ENCODE data around the gene C11orf91. TPM values are rescaled to one million over a fixed set of nuclear protein-coding genes. Genes with fewer than 3 reads are reported as not detected.
A peak's percentile ranks its signal among the peaks of the same experiment; 100 is the strongest.

Gene C11orf91
- total RNA-seq, 3 donors from 2014 or later = not detected

DNA sequence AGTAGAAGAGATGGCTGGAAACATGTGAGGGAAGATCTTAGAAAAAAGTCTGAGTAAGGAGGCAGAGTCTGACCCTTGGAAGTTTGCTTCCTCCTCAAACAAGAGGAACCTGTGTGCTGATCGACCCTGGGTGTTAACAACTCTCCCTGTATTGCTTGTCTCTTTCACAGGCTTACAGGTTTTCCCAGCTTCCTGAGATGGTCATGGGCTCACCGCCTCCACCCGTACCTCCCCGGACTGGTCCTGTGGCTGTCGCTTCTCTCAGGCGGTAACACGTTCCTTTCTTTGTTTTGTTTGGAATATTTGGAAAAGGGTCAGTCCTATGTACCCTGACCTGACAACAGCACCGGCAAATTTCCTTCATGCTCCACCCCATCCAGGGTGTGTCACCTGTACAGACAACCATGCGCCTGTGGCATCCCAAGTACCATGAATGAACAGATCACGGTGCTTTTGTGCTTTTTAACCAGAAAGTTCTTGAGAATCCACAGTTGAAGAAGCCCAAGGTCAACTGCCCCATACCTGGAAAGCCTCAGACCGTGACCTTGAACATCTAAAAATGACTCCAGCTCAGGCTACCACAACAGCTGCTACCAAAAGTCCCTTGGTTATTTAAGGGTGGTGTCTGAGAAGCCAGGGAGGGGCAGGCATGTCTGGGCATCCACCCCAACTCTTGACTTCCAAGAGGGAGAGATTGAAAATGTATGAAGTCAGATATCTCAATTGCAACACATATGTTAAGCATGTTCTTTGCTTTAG is 44.6 kb downstream of the C11orf91 start:
- no peak for DNase-seq (ENCODE audit: low spot score in 2 of 2)
- Histone ChIP-seq H3K4me3 (no peak overlapping the region), H3K36me3 (no peaks in the 10 kb centered on the region), H3K27ac (no peak overlapping the region), H3K27me3 (no peaks in the 10 kb centered on the region), H3K4me1 (no peaks in the 10 kb centered on the region), H3K9me3 (no peaks in the 10 kb centered on the region)
- intact Hi-C loops (cut with DNase I; ENCODE audit: low total_unique reads) = no loop called here
- TF ChIP-seq CTCF (IDR thresholded peaks at IDR 0.05) (no peak), POLR2A (IDR thresholded peaks at IDR 0.05) (no peak), POLR2AphosphoS5 (IDR thresholded peaks at IDR 0.05) (no peak)

DNA sequence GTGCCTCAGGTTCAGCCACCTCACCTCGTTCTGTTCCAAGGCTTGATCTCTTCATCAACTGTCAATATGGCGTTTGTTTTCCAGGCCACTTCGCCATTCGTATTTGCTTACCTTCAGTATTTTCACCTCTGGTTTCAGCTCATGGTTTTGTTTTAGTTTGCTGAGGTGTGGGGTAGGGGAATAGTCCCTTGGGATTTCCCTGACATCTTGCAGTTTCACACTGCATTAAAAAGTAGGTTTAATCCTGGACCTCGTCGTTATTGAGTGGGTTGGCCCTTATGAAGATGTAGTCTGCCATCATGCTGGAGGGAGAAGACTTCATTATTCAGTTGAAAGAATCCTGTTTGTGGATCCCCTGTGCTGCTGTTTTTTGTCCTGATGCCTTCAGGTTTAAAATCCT is 46.0 kb downstream of the C11orf91 start:
- TF ChIP-seq CTCF (IDR thresholded peaks at IDR 0.05) (no peak), POLR2A (IDR thresholded peaks at IDR 0.05) (no peak), POLR2AphosphoS5 (IDR thresholded peaks at IDR 0.05) (no peak)
- no peaks in the 10 kb centered on the region for H3K4me1 ChIP-seq
- H3K36me3 ChIP-seq = no peaks in the 10 kb centered on the region
- no peak overlapping the region for H3K27ac ChIP-seq
- intact Hi-C loops (cut with DNase I; ENCODE audit: low total_unique reads) = no loop called here
- H3K9me3 ChIP-seq = no peaks in the 10 kb centered on the region
- H3K4me3 ChIP-seq = no peak overlapping the region
- DNase-seq (ENCODE audit: low spot score in 2 of 2) = no peak
- no peaks in the 10 kb centered on the region for H3K27me3 ChIP-seq

- DNase-seq (ENCODE audit: low spot score in 2 of 2) = no peak
- H3K9me3 ChIP-seq = no peaks in the 10 kb centered on the region
- H3K27ac ChIP-seq = no peak overlapping the region
- TF ChIP-seq POLR2AphosphoS5 (IDR thresholded peaks at IDR 0.05) = no peak
- TF ChIP-seq CTCF (IDR thresholded peaks at IDR 0.05) = no peak
- TF ChIP-seq POLR2A (IDR thresholded peaks at IDR 0.05) = no peak
- intact Hi-C loops (cut with DNase I; ENCODE audit: low total_unique reads) = no loop called here
- H3K27me3 ChIP-seq = no peaks in the 10 kb centered on the region
- no peaks in the 10 kb centered on the region for H3K36me3 ChIP-seq
- no peaks in the 10 kb centered on the region for H3K4me1 ChIP-seq
- no peak overlapping the region for H3K4me3 ChIP-seq
Measured at GRCh38 chr11:33652930-33653329, 47.7 kb downstream of the C11orf91 start.

DNA sequence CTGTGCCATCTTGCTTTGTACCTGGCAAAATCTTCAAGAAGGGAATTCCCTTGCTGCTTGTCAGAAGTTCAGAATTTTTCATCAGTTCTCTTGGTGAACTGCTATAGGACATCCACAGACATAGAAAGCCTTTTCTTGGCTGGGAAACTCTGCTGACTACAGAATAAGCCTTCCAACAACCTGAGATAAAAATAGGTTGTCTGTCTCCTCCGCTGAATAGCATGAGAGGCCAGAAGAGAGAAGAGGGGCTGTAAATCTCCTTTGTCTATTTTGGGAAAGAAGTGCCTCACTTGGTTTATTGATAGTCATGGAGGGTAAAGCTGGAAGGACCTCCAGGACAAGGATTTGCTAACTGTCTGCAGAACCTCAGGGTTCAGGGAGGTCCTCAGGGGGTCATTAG is 48.2 kb downstream of the C11orf91 start:
- H3K36me3 ChIP-seq = no peaks in the 10 kb centered on the region
- peak overlapping the region in 1 of 2 donors; percentile 43 for H3K27ac ChIP-seq
- no peaks in the 10 kb centered on the region for H3K4me1 ChIP-seq
- DNase-seq (ENCODE audit: low spot score in 2 of 2) = no peak
- H3K27me3 ChIP-seq = no peaks in the 10 kb centered on the region
- TF ChIP-seq POLR2AphosphoS5 (IDR thresholded peaks at IDR 0.05) (no peak), CTCF (IDR thresholded peaks at IDR 0.05) (no peak), POLR2A (IDR thresholded peaks at IDR 0.05) (no peak)
- H3K4me3 ChIP-seq = no peak overlapping the region
- intact Hi-C loops (cut with DNase I; ENCODE audit: low total_unique reads) = no loop called here
- no peaks in the 10 kb centered on the region for H3K9me3 ChIP-seq

DNA sequence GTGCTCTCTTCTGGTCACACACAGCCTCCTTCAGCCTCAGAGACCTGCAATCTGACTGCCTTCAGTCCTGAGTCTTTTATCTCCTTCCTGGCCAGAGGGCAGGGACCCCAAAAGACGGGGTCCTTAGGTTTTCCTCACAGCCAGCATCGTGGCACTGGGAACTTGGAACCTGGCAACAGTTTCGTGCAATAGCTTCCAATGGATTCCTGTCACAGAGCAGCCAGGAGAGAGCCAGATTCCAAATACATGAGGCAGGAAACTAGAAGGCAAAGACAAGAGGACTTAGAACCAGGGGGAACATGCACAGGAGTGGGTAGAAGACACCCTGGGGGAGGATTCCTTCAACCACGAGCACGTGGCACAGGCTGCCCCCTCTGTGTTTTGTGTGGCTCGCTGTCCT is 48.6 kb downstream of the C11orf91 start:
- Histone ChIP-seq H3K27ac (peak overlapping the region in 1 of 2 donors; percentile 43), H3K9me3 (no peaks in the 10 kb centered on the region), H3K27me3 (no peaks in the 10 kb centered on the region), H3K36me3 (no peaks in the 10 kb centered on the region), H3K4me1 (no peaks in the 10 kb centered on the region), H3K4me3 (no peak overlapping the region)
- intact Hi-C loops (cut with DNase I; ENCODE audit: low total_unique reads) = no loop called here
- no peak for DNase-seq (ENCODE audit: low spot score in 2 of 2)
- TF ChIP-seq POLR2A (IDR thresholded peaks at IDR 0.05) (no peak), POLR2AphosphoS5 (IDR thresholded peaks at IDR 0.05) (no peak), CTCF (IDR thresholded peaks at IDR 0.05) (no peak)

All from breast epithelium (tissue), 4 donors.